HepG2 (cell line): ENCODE results near the gene TPI1. TPM values are rescaled to one million over a fixed set of nuclear protein-coding genes. Genes with fewer than 3 reads are reported as not detected.

Experiments
- ATAC-seq: fragments of 200-7000 bp; cut with Tn5 transposase; 3 replicates; pipeline ENCODE4 v1.9.1; 2020; ENCODE audit warnings: mild to moderate bottlenecking, moderate library complexity
- BruUV-seq: library from RNA; stranded (reverse); fragments of 400-500 nt; replicated peaks from 2 replicates; lab custom pipeline; 2021; lab: Mats Ljungman, UMichigan
- CTCF ChIA-PET: fragments of 300-600 bp; formaldehyde crosslinking; extraction: SDS; loops from one replicate; lab custom pipeline; 2021; ENCODE audit warnings: low total read pairs, inconsistent platforms, low intra/inter-chr PET ratio; lab: Yijun Ruan, JAX
- POLR2A ChIA-PET: fragments of 350-600 bp; sonication (Branson Sonifier 250); formaldehyde crosslinking; loops from one replicate; lab custom pipeline; 2020; ENCODE audit warnings: antibody characterized with exemption, inconsistent platforms; lab: Yijun Ruan, JAX
- DNase-seq: peaks from one replicate; pipeline ENCODE4 v3.0.0-alpha.2; 2015; ENCODE audit warnings: low spot score
- FAIRE-seq: peaks from 3 replicates; lab custom pipeline; 2011; peaks lifted over from hg19 to GRCh38; lab: Jason Lieb, UNC
- H2AFZ ChIP-seq: one replicate; pipeline ENCODE4 v1.6.1; 2011; ENCODE audit warnings: low read length, inconsistent platforms
- H3K27ac ChIP-seq: fragments of 300-600 bp; 3 replicates; pipeline ENCODE4 v1.8.0; 2011; ENCODE audit warnings: mixed run types, mild to moderate bottlenecking, mixed read lengths, low read length, inconsistent platforms; ENCODE audit not compliant: insufficient read depth; ENCODE audit errors: extremely low read length
- H3K27me3 ChIP-seq, 2 experiments: fragments of 200-600 bp in 1 of 2; 2 replicates in 1 of 2; 3 replicates in 1 of 2; pipeline versions ENCODE4 v1.6.0 to v1.8.0; 2011; ENCODE audit warnings: low read length in 2 of 2, mild to moderate bottlenecking in 2 of 2, moderate library complexity in 2 of 2, inconsistent platforms in 1 of 2; ENCODE audit not compliant: insufficient read depth in 2 of 2, control insufficient read depth in 1 of 2
- H3K36me3 ChIP-seq, 2 experiments: fragments of 200-600 bp in 1 of 2; replicated peaks in 1 of 2; 2 replicates in 1 of 2; 3 replicates in 1 of 2; pipeline versions ENCODE4 v1.5.1 to v1.8.0; 2011; ENCODE audit warnings: low read length in 2 of 2, inconsistent platforms in 1 of 2; ENCODE audit not compliant: insufficient read depth in 2 of 2, control insufficient read depth in 1 of 2
- H3K4me1 ChIP-seq: 2 replicates; pipeline ENCODE4 v1.5.1; 2012; ENCODE audit warnings: low read length, inconsistent platforms; ENCODE audit not compliant: insufficient read depth
- H3K4me2 ChIP-seq: 2 replicates; pipeline ENCODE4 v1.6.0; 2011; ENCODE audit warnings: low read depth, low read length, inconsistent platforms
- H3K4me3 ChIP-seq, 3 experiments: fragments of 200-600 bp in 1 of 3; sonication (generic), shearing (Covaris generic) in 1 of 3; replicated peaks in 1 of 3; 2 replicates each; pipeline ENCODE4 v1.5.1; 2011 to 2016; ENCODE audit warnings: low read length in 3 of 3, inconsistent platforms in 2 of 3, low read depth in 2 of 3, mild to moderate bottlenecking in 2 of 3, control low read depth in 1 of 3, mixed read lengths in 1 of 3; ENCODE audit not compliant: insufficient read depth in 1 of 3
- H3K79me2 ChIP-seq: one replicate; pipeline ENCODE4 v1.6.1; 2011; ENCODE audit warnings: low read length, inconsistent platforms; ENCODE audit not compliant: insufficient read depth
- H3K9ac ChIP-seq: 2 replicates; pipeline ENCODE4 v1.6.0; 2011; ENCODE audit warnings: mild to moderate bottlenecking, low read depth, low read length, inconsistent platforms; ENCODE audit not compliant: insufficient read depth
- H3K9me3 ChIP-seq: 2 replicates; pipeline ENCODE4 v1.5.1; 2012; ENCODE audit warnings: mild to moderate bottlenecking, low read length
- H4K20me1 ChIP-seq: 2 replicates; pipeline ENCODE4 v1.6.0; 2011; ENCODE audit warnings: inconsistent platforms, mild to moderate bottlenecking, low read length, moderate library complexity; ENCODE audit not compliant: insufficient read depth
- ADNP ChIP-seq: sonication (generic); formaldehyde crosslinking; IDR thresholded peaks from 2 replicates; pipeline ENCODE4 v1.4.0; 2020; ENCODE audit warnings: missing genetic modification reagents
- AGO2 ChIP-seq: fragments of 200-400 bp; formaldehyde crosslinking; optimal IDR thresholded peaks from 2 replicates; pipeline ENCODE3; 2017; ENCODE audit warnings: mild to moderate bottlenecking, low read depth, low read length, moderate library complexity
- ATRX ChIP-seq: sonication (generic); formaldehyde crosslinking; IDR thresholded peaks from 2 replicates; pipeline ENCODE4 v1.4.0; 2020; ENCODE audit warnings: missing genetic modification reagents, borderline replicate concordance
- RBFOX2 ChIP-seq: fragments of 200-400 bp; formaldehyde crosslinking; IDR thresholded peaks from 2 replicates; pipeline ENCODE4 v1.6.1; 2017; ENCODE audit warnings: low read depth, mild to moderate bottlenecking, low read length
- RBM22 ChIP-seq: fragments of 200-400 bp; formaldehyde crosslinking; optimal IDR thresholded peaks from 2 replicates; pipeline ENCODE3; 2017; ENCODE audit warnings: mild to moderate bottlenecking, low read length, moderate library complexity
- REXO4 ChIP-seq: sonication (generic); formaldehyde crosslinking; IDR thresholded peaks from 2 replicates; pipeline ENCODE4 v1.8.0; 2022; ENCODE audit warnings: missing genetic modification reagents, mild to moderate bottlenecking, borderline replicate concordance
- TCF7 ChIP-seq: sonication (generic); IDR thresholded peaks from 2 replicates; pipeline ENCODE4 v1.6.1; 2016; ENCODE audit warnings: antibody characterized with exemption, low read depth
- WGBS: methylation state at CpG from one replicate; pipeline ENCODE4 v1.1.6; 2017; ENCODE audit warnings: low lambda C conversion rate; 5-methylcytosine and 5-hydroxymethylcytosine counted together
- in situ Hi-C: cut with HindIII; loops from 2 replicates; pipeline ENCODE4 v1.10.0; 2017; ENCODE audit warnings: low pct_unique_long_range_greater_than_20kb; ENCODE audit not compliant: extremely low pct_ligation_motif_present
- intact Hi-C: fragments of 100-400 bp; cut with micrococcal nuclease; formaldehyde crosslinking; loops from one replicate; pipeline ENCODE4 v1.10.0; 2022; ENCODE audit not compliant: unreplicated experiment
- polyA plus RNA-seq, 8 experiments: library from polyadenylated mRNA; depleted of rRNA in 3 of 8; stranded (reverse) in 7 of 8; unstranded in 1 of 8; fragments of >200 nt; fragmentation: Illumina TruSeq in 4 of 8; extraction: Trizol in 4 of 8; gene quantifications; 2 replicates each; pipeline versions ENCODE4 v1.2.1 to v1.2.3, GENCODE V29; 2011 to 2016; ENCODE audit warnings: low read depth in 4 of 8, missing spikeins in 1 of 8, mixed read lengths in 1 of 8; ENCODE audit not compliant: insufficient read depth in 1 of 8
- total RNA-seq, 5 experiments: library from RNA; depleted of rRNA; stranded (reverse); fragments of >200 nt; fragmentation: Illumina TruSeq; extraction: Trizol; gene quantifications; 2 replicates each; pipeline ENCODE4 v1.2.3, GENCODE V29; 2016; ENCODE audit warnings: low read depth in 1 of 5
- TF ChIP-seq, protein P1 (sequence below): sonication (generic); formaldehyde crosslinking; IDR thresholded peaks from 2 replicates; pipeline ENCODE4 v1.8.0; 2022; ENCODE audit warnings: missing genetic modification reagents, mild to moderate bottlenecking, inconsistent platforms, borderline replicate concordance

Gene TPI1
- total and polyA plus RNA-seq, 2 of the 13 experiments (the other 11 are each of a cell fraction or from before 2014, with no cell fraction given), result 945 to 2,535 TPM

DNA sequence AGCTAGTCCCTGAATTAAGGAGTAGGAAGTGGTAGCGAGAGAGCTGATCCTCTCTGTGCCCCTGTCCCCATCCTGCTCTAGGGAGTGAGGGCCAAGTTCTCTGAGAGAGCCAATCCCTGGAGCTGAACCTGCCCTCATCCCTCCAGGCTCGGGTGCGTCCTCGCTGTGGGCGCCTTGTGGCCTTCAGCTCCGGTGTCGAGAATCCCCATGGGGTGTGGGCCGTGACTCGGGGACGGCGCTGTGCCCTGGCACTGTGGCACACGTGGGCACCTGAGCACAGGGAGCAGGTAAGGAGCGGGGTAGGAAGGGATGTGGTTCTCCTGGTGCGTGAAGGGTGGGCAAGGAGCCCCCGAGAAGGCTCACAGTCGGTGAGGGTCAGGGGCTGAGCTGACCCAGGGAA, 28.5 kb upstream of the TPI1 start:
- ChIA-PET CTCF (no interaction called here), POLR2A (interaction anchor here (2.0 to 2.7 kb wide), 2 partner anchors 13 to 28 kb away, joined by 5 to 17 read pairs; partner anchors contain the start of genes CDCA3, TPI1 and USP5)
- no peak for ATAC-seq
- WGBS, result 98% methylated on average over 11 of the region's 16 CpGs
- TF ChIP-seq ATRX (CRISPR knock-in tag), result no peak
- no peak for TF ChIP-seq ADNP (CRISPR knock-in tag)
- TF ChIP-seq REXO4 (CRISPR knock-in tag), result no peak
- peak; percentile 45; the same call in 1 of the 2 replicates for TF ChIP-seq RBFOX2
- intact Hi-C loops, result no loop called here
- Histone ChIP-seq H3K36me3 (peaks cover 8 to 25% of the 10 kb centered on the region in 2 experiments; a peak in 4 of 5 replicates), H3K9me3 (no peaks in the 10 kb centered on the region), H3K4me2 (no peak overlapping the region), H4K20me1 (no peaks in the 10 kb centered on the region), H3K27me3 (no peaks in the 10 kb centered on the region), H3K9ac (no peak overlapping the region), H2AFZ (no peak overlapping the region), H3K4me3 (no peak overlapping the region), H3K27ac (no peak overlapping the region), H3K4me1 (no peaks in the 10 kb centered on the region), H3K79me2 (no peaks in the 10 kb centered on the region)
- no peak for DNase-seq
- FAIRE-seq, result no peak
- in situ Hi-C loops, result no loop called here
- BruUV-seq, result no TSS peak

DNA sequence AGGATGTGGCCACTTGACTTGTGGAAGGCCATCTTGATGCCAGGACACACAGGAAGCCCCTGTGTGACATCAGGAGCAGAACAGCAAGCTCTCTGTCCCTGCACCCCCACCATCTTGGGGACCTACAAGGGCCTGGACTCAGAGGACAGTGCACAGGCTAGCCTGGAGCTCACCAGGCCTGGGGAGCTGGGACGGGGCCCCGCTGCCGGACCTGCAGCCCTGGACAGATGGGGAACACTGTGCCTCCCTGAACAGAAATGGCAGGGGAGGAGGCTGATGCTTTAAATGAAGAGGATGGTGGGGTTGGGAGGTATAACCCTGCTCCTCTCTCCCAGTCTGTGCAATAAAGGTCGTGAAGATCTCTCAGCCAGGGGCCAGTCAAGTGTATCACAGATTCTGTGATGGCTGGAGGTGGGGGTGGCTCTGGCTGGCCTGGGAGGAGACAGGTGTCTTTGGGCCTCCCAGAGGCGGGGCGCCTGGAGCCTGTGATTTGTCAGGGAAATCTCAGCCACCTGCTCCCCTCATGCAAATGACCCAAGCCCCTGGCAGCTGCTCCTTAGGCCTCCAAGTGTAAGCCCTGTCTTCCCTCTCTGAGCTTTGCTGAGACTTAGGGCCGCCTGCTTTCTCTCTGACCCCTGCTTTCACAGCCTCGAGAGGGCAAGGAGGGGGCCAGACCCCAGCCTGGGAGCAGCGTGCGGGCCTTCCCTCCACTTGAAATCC, 27.7 kb upstream of the TPI1 start:
- Histone ChIP-seq H2AFZ (no peak overlapping the region), H3K9ac (no peak overlapping the region), H3K36me3 (peaks cover 10 to 19% of the 10 kb centered on the region in 2 experiments; a peak in 4 of 5 replicates), H3K9me3 (no peaks in the 10 kb centered on the region), H3K4me1 (no peaks in the 10 kb centered on the region), H3K4me2 (no peak overlapping the region), H3K27ac (no peak overlapping the region), H3K27me3 (no peaks in the 10 kb centered on the region), H4K20me1 (no peaks in the 10 kb centered on the region), H3K4me3 (no peak overlapping the region), H3K79me2 (no peaks in the 10 kb centered on the region)
- DNase-seq (no peak), FAIRE-seq (no peak), ATAC-seq (no peak)
- intact Hi-C loops (no loop called here), in situ Hi-C loops (no loop called here)
- ChIA-PET POLR2A (interaction anchor here (2.0 to 2.7 kb wide), 2 partner anchors 12 to 27 kb away, joined by 5 to 17 read pairs; partner anchors contain the start of genes CDCA3, TPI1 and USP5), CTCF (no interaction called here)
- BruUV-seq, result no TSS peak
- TF ChIP-seq, protein P1, sequence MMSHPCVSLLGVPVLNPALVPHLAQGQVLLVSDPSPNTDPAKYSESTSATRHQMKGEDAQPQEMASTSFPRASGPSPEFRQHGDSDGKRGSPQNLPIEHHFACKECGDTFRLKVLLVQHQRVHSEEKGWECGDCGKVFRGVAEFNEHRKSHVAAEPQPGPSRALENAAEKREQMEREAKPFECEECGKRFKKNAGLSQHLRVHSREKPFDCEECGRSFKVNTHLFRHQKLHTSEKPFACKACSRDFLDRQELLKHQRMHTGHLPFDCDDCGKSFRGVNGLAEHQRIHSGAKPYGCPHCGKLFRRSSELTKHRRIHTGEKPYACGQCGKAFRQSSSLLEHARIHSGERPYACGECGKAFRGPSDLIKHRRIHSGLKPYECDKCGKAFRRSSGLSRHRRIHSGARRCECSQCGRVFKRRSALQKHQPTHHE (CRISPR knock-in tag), result no peak
- TF ChIP-seq AGO2 (peak; percentile 32), RBM22 (no peak), TCF7 (no peak)
- WGBS, result 84% methylated on average over 7 of the region's 10 CpGs
